Mesodermal cell (in vitro differentiated cells): ENCODE measurements around the gene SCRT2. TPM values are rescaled to one million over a fixed set of nuclear protein-coding genes. Genes with fewer than 3 reads are reported as not detected.
"Not testable (repeated sequence)": the region's sequence is repeated elsewhere in the genome, so short reads cannot be mapped to it uniquely, and the experiment has no call there.

Experiments
- H3K27ac ChIP-seq: 2 replicates; pipeline ENCODE4 v1.7.0; 2013; ENCODE audit warnings: mild to moderate bottlenecking, low read depth, low read length, moderate library complexity; ENCODE audit not compliant: severe bottlenecking
- H3K36me3 ChIP-seq: 2 replicates; pipeline ENCODE4 v1.7.1; 2013; ENCODE audit warnings: mild to moderate bottlenecking, low read length, moderate library complexity; ENCODE audit not compliant: control insufficient read depth, insufficient read depth
- H3K4me1 ChIP-seq: one replicate; pipeline ENCODE4 v1.7.1; 2013; ENCODE audit warnings: mild to moderate bottlenecking, low read length; ENCODE audit not compliant: insufficient read depth, control insufficient read depth, poor library complexity, severe bottlenecking
- H3K4me3 ChIP-seq: 2 replicates; pipeline ENCODE4 v1.7.0; 2013; ENCODE audit warnings: low read length, control low read depth, mild to moderate bottlenecking; ENCODE audit not compliant: insufficient read depth, poor library complexity, severe bottlenecking; ENCODE audit errors: extremely low read depth
- H3K9me3 ChIP-seq: 2 replicates; pipeline ENCODE4 v1.7.1; 2013; ENCODE audit warnings: mild to moderate bottlenecking, low read length, moderate library complexity; ENCODE audit not compliant: control insufficient read depth
- WGBS, 2 experiments: methylation state at CpG; one replicate each; pipeline ENCODE4 v1.1.5; 2013; ENCODE audit warnings: missing lambda C conversion rate in 2 of 2; ENCODE audit not compliant: insufficient coverage in 2 of 2; 5-methylcytosine and 5-hydroxymethylcytosine counted together
- polyA plus RNA-seq, 2 experiments: library from polyadenylated mRNA; stranded (reverse); fragments of 50-300 nt; gene quantifications; one replicate each; pipeline ENCODE4 v1.2.3, GENCODE V29; 2013

SCRT2 gene
- 0.59 TPM for polyA plus RNA-seq (2013, experiment 1 of 2)
- 0.56 TPM for polyA plus RNA-seq (2013, experiment 2 of 2)

GRCh38 chr20:675453-676314 lies at the start of gene SCRT2:
Gene SCRT2 (minus strand): TSS chr20:675802. CDS start chr20:675601, 201 bp downstream.
- Histone ChIP-seq H3K4me1 (peaks cover 18% of the 10 kb centered on the region), H3K27ac (peak within 1 kb of the TSS; percentile 18), H3K9me3 (no peaks in the 10 kb centered on the region), H3K4me3 (no peak within 1 kb of the TSS), H3K36me3 (no peaks in the 10 kb centered on the region)
- WGBS, 2 experiments = 0% methylated on average over 48 to 54 of the region's 69 CpGs

- 91 to 98% methylated on average over 6 to 7 of the region's 7 CpGs for WGBS, 2 experiments
- not testable (repeated sequence) for H3K36me3 ChIP-seq, H3K27ac ChIP-seq, H3K9me3 ChIP-seq, H3K4me3 ChIP-seq, H3K4me1 ChIP-seq
These were observed 49.2 kb upstream of the SCRT2 start for GRCh38 chr20:724797-725196.

- H3K9me3 ChIP-seq = no peaks in the 10 kb centered on the region
- H3K4me1 ChIP-seq = no peaks in the 10 kb centered on the region
- H3K4me3 ChIP-seq = no peak overlapping the region
- H3K36me3 ChIP-seq = no peaks in the 10 kb centered on the region
- WGBS, 2 experiments = 69 to 73% methylated on average over 8 of the region's 8 CpGs
- no peak overlapping the region for H3K27ac ChIP-seq
These were observed 48.2 kb upstream of the SCRT2 start for GRCh38 chr20:723756-724155.

GRCh38 chr20:722822-723644 lies 47.4 kb upstream of the SCRT2 start:
- 83 to 89% methylated on average over 9 to 10 of the region's 11 CpGs for WGBS, 2 experiments
- Histone ChIP-seq H3K36me3 (no peaks in the 10 kb centered on the region), H3K27ac (no peak overlapping the region), H3K9me3 (no peaks in the 10 kb centered on the region), H3K4me3 (no peak overlapping the region), H3K4me1 (no peaks in the 10 kb centered on the region)

- H3K27ac ChIP-seq = no peak overlapping the region
- no peaks in the 10 kb centered on the region for H3K36me3 ChIP-seq
- WGBS, 2 experiments = 67 to 82% methylated on average over 2 of the region's 4 CpGs
- no peaks in the 10 kb centered on the region for H3K4me1 ChIP-seq
- no peak overlapping the region for H3K4me3 ChIP-seq
- H3K9me3 ChIP-seq = no peaks in the 10 kb centered on the region
These were observed 46.3 kb upstream of the SCRT2 start for GRCh38 chr20:721876-722275.

- Histone ChIP-seq H3K9me3 (no peaks in the 10 kb centered on the region), H3K36me3 (no peaks in the 10 kb centered on the region)
- WGBS, 2 experiments = 73 to 74% methylated on average over 8 of the region's 11 CpGs
These were observed 44.2 kb upstream of the SCRT2 start for GRCh38 chr20:719816-720215.

GRCh38 chr20:719068-719467 lies 43.5 kb upstream of the SCRT2 start:
- H3K27ac ChIP-seq = no peak overlapping the region
- H3K36me3 ChIP-seq = no peaks in the 10 kb centered on the region
- H3K4me3 ChIP-seq = no peak overlapping the region
- no peaks in the 10 kb centered on the region for H3K9me3 ChIP-seq
- H3K4me1 ChIP-seq = no peaks in the 10 kb centered on the region
- WGBS, 2 experiments = 83 to 90% methylated on average over 5 of the region's 5 CpGs

More at GRCh38 chr20:719816-720215, 44.2 kb upstream of the SCRT2 start:
- no peaks in the 10 kb centered on the region for H3K4me1 ChIP-seq
- no peak overlapping the region for H3K27ac ChIP-seq
- H3K4me3 ChIP-seq = no peak overlapping the region

GRCh38 chr20:717832-718231 lies 42.2 kb upstream of the SCRT2 start:
- WGBS, 2 experiments = 77 to 85% methylated on average over 4 to 5 of the region's 5 CpGs
- Histone ChIP-seq H3K4me1 (no peaks in the 10 kb centered on the region), H3K9me3 (peaks cover 4% of the 10 kb centered on the region), H3K36me3 (no peaks in the 10 kb centered on the region), H3K4me3 (no peak overlapping the region), H3K27ac (no peak overlapping the region)

- Histone ChIP-seq H3K4me1 (no peaks in the 10 kb centered on the region), H3K36me3 (no peaks in the 10 kb centered on the region), H3K9me3 (peaks cover 4% of the 10 kb centered on the region), H3K27ac (no peak overlapping the region), H3K4me3 (no peak overlapping the region)
- 84% methylated on average over 7 of the region's 7 CpGs for WGBS, 2 experiments
These were observed 41.7 kb upstream of the SCRT2 start for GRCh38 chr20:717271-717670.

GRCh38 chr20:714453-714852 lies 38.9 kb upstream of the SCRT2 start:
- WGBS, 2 experiments = 93% methylated on average over 2 of the region's 2 CpGs; no CpG with 5 or more reads in 1 of the 2 experiments
- Histone ChIP-seq H3K27ac (no peak overlapping the region), H3K9me3 (peaks cover 4% of the 10 kb centered on the region), H3K4me1 (no peaks in the 10 kb centered on the region), H3K36me3 (no peaks in the 10 kb centered on the region), H3K4me3 (no peak overlapping the region)
